Measurements from ENCODE around the gene JSRP1.

GRCh38 chr19:2240881-2241760, 15.1 kb downstream of the JSRP1 start:
- TF ChIP-seq POLR2AphosphoS5 (IDR thresholded peaks at IDR 0.05; ENCODE audit: low read depth), result no peak
- no peak for TF ChIP-seq CTCF (conservative IDR thresholded peaks at IDR 0.05; ENCODE audit: low read depth in 2 of 2)

Data from GM23338 (cell line).